Smooth muscle cell (in vitro differentiated cells): ENCODE measurements around the gene PDLIM5. TPM values are rescaled to one million over a fixed set of nuclear protein-coding genes. Genes with fewer than 3 reads are reported as not detected.

ENCODE experiments used
- DNase-seq: peaks from one replicate; lab custom pipeline; 2025; ENCODE audit not compliant: unreplicated experiment; lab: John Stamatoyannopoulos, UW
- H2AFZ ChIP-seq: fragments of 200-600 bp; sonication (generic); 2 replicates; pipeline ENCODE4 v1.6.0; 2016; ENCODE audit warnings: antibody characterized with exemption, low read depth, mild to moderate bottlenecking
- H3F3A ChIP-seq: fragments of 200-600 bp; sonication (generic); 2 replicates; pipeline ENCODE4 v1.6.0; 2017; ENCODE audit warnings: antibody characterized with exemption, low read depth
- H3K27ac ChIP-seq: fragments of 200-600 bp; sonication (generic); 2 replicates; pipeline ENCODE4 v1.5.1; 2016; ENCODE audit warnings: low read depth, mild to moderate bottlenecking
- H3K27me3 ChIP-seq: fragments of 200-600 bp; sonication (generic); 2 replicates; pipeline ENCODE4 v1.6.1; 2016; ENCODE audit warnings: low read depth, mild to moderate bottlenecking
- H3K36me3 ChIP-seq: fragments of 200-600 bp; sonication (generic); 2 replicates; pipeline ENCODE4 v1.5.1; 2016; ENCODE audit warnings: low read depth
- H3K4me1 ChIP-seq: fragments of 200-600 bp; sonication (generic); 2 replicates; pipeline ENCODE4 v1.5.1; 2016; ENCODE audit warnings: low read depth
- H3K4me2 ChIP-seq: fragments of 200-600 bp; sonication (generic); 2 replicates; pipeline ENCODE4 v1.6.0; 2016; ENCODE audit warnings: mild to moderate bottlenecking
- H3K4me3 ChIP-seq: fragments of 200-600 bp; sonication (generic); 2 replicates; pipeline ENCODE4 v1.5.1; 2016; ENCODE audit warnings: mild to moderate bottlenecking
- H3K79me2 ChIP-seq: fragments of 200-600 bp; sonication (generic); 2 replicates; pipeline ENCODE4 v1.6.0; 2016; ENCODE audit warnings: low read depth, mild to moderate bottlenecking
- H3K9ac ChIP-seq: fragments of 200-600 bp; sonication (generic); 2 replicates; pipeline ENCODE4 v1.6.0; 2016; ENCODE audit warnings: low read depth
- H3K9me3 ChIP-seq: fragments of 200-600 bp; sonication (generic); replicated peaks from 2 replicates; pipeline ENCODE4 v1.5.1; 2016; ENCODE audit warnings: low read depth
- H4K20me1 ChIP-seq: fragments of 200-600 bp; sonication (generic); 2 replicates; pipeline ENCODE4 v1.6.0; 2016; ENCODE audit warnings: low read depth
- WGBS: methylation state at CpG from one replicate; pipeline ENCODE4 v1.1.7; 2016; ENCODE audit warnings: low lambda C conversion rate; 5-methylcytosine and 5-hydroxymethylcytosine counted together
- polyA plus RNA-seq: library from polyadenylated mRNA; unstranded; fragments of >200 nt; fragmentation: Nextera tagmentation; extraction: Ambion mirVana; gene quantifications from 2 replicates; pipeline ENCODE4 v1.2.1, GENCODE V29; 2016
- total RNA-seq: library from RNA; depleted of rRNA; stranded (reverse); fragments of >200 nt; gene quantifications from 2 replicates; pipeline ENCODE4 v1.2.3, GENCODE V29; 2014
- TF ChIP-seq, protein P1 (sequence below): fragments of 200-600 bp; sonication (generic); IDR thresholded peaks from 2 replicates; pipeline ENCODE4 v1.5.1; 2017; ENCODE audit warnings: borderline replicate concordance, mild to moderate bottlenecking, antibody characterized with exemption; ENCODE audit not compliant: insufficient read depth, poor library complexity, severe bottlenecking

The PDLIM5 gene
- total and polyA plus RNA-seq, 2 experiments from 2014 or later: 129 to 150 TPM

DNA sequence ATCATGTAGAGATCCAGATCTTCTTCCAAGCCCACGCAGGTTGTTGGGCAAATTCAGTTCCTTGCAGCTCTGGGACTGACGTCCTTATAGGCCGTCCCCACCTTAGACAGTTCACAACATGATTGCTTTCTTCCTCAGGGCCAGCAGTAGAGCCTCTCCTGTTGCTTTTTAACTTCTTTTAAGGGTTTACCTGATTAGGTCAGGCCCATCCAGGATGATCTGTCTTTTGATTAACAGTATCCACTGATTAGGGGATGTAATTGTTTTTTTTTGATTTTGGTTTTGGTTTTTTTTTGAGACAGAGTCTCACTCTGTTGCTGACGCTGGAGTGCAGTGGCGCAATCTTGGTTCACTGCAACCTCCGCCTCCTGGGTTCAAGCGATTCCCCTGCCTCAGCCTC, 197.0 kb downstream of the PDLIM5 start:
- DNase-seq: no peak
- H3K4me3 ChIP-seq: no peak overlapping the region
- no peaks in the 10 kb centered on the region for H3F3A ChIP-seq
- H3K9me3 ChIP-seq: no peaks in the 10 kb centered on the region
- no peak overlapping the region for H3K27ac ChIP-seq
- no peak overlapping the region for H3K9ac ChIP-seq
- no peaks in the 10 kb centered on the region for H3K79me2 ChIP-seq
- 98% methylated on average over 7 of the region's 7 CpGs for whole genome bisulfite sequencing
- no peaks in the 10 kb centered on the region for H4K20me1 ChIP-seq
- H3K27me3 ChIP-seq: no peaks in the 10 kb centered on the region
- TF ChIP-seq, protein P1, sequence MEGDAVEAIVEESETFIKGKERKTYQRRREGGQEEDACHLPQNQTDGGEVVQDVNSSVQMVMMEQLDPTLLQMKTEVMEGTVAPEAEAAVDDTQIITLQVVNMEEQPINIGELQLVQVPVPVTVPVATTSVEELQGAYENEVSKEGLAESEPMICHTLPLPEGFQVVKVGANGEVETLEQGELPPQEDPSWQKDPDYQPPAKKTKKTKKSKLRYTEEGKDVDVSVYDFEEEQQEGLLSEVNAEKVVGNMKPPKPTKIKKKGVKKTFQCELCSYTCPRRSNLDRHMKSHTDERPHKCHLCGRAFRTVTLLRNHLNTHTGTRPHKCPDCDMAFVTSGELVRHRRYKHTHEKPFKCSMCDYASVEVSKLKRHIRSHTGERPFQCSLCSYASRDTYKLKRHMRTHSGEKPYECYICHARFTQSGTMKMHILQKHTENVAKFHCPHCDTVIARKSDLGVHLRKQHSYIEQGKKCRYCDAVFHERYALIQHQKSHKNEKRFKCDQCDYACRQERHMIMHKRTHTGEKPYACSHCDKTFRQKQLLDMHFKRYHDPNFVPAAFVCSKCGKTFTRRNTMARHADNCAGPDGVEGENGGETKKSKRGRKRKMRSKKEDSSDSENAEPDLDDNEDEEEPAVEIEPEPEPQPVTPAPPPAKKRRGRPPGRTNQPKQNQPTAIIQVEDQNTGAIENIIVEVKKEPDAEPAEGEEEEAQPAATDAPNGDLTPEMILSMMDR: no peak
- no peak overlapping the region for H2AFZ ChIP-seq
- no peak overlapping the region for H3K4me2 ChIP-seq
- H3K4me1 ChIP-seq: no peaks in the 10 kb centered on the region
- peaks cover 23% of the 10 kb centered on the region for H3K36me3 ChIP-seq

DNA sequence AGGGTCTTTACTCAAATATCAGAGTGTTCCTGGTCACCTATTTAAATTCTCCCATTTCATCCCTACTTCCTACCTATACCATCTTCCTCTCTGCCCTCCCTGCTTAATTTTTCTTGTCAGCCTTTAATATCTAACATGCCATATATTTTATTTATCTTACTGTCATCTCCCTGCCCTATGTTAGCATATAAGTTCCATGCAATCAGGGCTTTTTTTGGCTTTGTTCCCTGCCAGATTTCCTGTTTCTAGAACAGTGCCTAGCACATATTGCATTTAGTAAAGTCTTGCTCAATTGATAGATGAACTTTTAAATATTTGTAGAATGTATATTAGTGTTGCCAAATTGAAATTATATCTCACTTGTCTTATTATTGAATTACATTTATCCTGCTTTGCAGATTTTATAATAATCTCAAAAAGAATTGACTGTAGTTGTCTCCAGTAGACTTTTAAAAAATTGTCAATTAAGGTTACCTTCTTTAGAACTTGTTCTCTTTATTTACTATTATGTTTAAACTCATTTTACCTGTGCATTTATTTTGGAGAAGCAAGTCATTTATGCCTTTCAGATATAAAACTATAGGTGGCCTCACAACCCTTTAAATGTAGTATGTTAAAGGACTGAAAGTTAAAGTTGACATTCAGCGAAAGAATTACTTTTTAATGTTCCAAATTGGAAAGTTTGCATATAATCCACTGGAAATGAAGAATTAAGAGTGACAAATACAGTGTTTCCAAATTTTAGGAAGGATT, 197.8 kb downstream of the PDLIM5 start:
- no peak for DNase-seq
- Histone ChIP-seq H3K27ac (no peak overlapping the region), H4K20me1 (no peaks in the 10 kb centered on the region), H3F3A (no peaks in the 10 kb centered on the region), H3K4me2 (no peak overlapping the region), H2AFZ (no peak overlapping the region), H3K4me3 (no peak overlapping the region), H3K79me2 (no peaks in the 10 kb centered on the region), H3K4me1 (no peaks in the 10 kb centered on the region), H3K9ac (no peak overlapping the region), H3K27me3 (no peaks in the 10 kb centered on the region), H3K36me3 (peaks cover 19% of the 10 kb centered on the region), H3K9me3 (no peaks in the 10 kb centered on the region)
- WGBS: 100% methylated on average over 1 of the region's 1 CpG
- TF ChIP-seq, protein P1: no peak

DNA sequence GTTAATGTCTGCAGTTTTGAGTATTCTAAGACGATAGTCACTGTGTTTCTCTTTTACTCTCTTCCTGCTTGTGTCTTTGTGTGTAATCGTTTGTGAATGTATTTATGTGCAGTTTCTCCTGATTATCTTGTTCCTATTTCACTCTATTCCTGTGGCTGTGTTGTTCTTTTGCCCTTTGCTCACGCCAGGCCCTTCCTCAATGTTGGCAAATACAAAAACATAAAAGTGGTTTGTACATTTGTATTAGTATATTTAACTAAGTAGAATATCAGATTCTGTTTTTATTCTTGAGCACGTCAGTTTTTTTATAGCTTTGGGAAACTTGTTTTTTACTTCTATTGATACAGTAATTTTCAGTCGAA, 198.4 kb downstream of the PDLIM5 start:
- H3K27ac ChIP-seq: no peak overlapping the region
- H3K27me3 ChIP-seq: no peaks in the 10 kb centered on the region
- H2AFZ ChIP-seq: no peak overlapping the region
- no peaks in the 10 kb centered on the region for H3K9me3 ChIP-seq
- H3K4me2 ChIP-seq: no peak overlapping the region
- H4K20me1 ChIP-seq: no peaks in the 10 kb centered on the region
- no peaks in the 10 kb centered on the region for H3F3A ChIP-seq
- H3K4me1 ChIP-seq: no peaks in the 10 kb centered on the region
- TF ChIP-seq, protein P1: no peak
- no peak overlapping the region for H3K9ac ChIP-seq
- WGBS: 77% methylated on average over 5 of the region's 5 CpGs
- H3K36me3 ChIP-seq: peaks cover 16% of the 10 kb centered on the region
- H3K79me2 ChIP-seq: no peaks in the 10 kb centered on the region
- H3K4me3 ChIP-seq: no peak overlapping the region
- DNase-seq: no peak

DNA sequence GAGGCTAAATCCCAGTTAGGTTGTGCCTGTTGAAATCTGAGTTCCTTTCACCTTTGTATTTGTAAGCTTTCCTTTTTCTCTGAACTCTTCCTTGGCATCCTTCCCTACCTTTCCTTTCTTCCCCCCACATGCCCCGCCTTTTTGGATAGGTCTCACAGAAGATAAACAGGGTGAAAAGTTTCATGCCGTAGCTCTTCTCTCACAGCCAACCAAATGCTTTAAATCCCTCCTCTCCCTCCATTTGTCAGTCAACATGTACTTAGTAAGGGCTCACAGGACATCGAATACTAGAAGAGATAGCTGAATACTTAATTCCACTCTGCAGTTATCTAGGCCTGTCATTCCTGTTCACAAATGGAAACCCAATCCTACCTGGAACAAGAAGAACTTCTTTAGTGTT, 198.9 kb downstream of the PDLIM5 start:
- H2AFZ ChIP-seq: no peak overlapping the region
- H3K79me2 ChIP-seq: no peaks in the 10 kb centered on the region
- no peaks in the 10 kb centered on the region for H4K20me1 ChIP-seq
- TF ChIP-seq, protein P1: no peak
- no peak overlapping the region for H3K4me2 ChIP-seq
- H3K9me3 ChIP-seq: no peaks in the 10 kb centered on the region
- no peaks in the 10 kb centered on the region for H3K27me3 ChIP-seq
- WGBS: 81% methylated on average over 3 of the region's 3 CpGs
- no peak for DNase-seq
- H3K36me3 ChIP-seq: peaks cover 10% of the 10 kb centered on the region
- H3K27ac ChIP-seq: no peak overlapping the region
- H3K4me3 ChIP-seq: no peak overlapping the region
- H3K9ac ChIP-seq: no peak overlapping the region
- no peaks in the 10 kb centered on the region for H3K4me1 ChIP-seq
- H3F3A ChIP-seq: no peaks in the 10 kb centered on the region
